Endothelial cell of umbilical vein (primary cell): ENCODE data around the gene CALML5. TPM values are rescaled to one million over a fixed set of nuclear protein-coding genes. Genes with fewer than 3 reads are reported as not detected.

ENCODE experiments used
- BruUV-seq: library from RNA; stranded (reverse); fragments of 400-500 nt; replicated peaks from 2 replicates; lab custom pipeline; 2021; lab: Mats Ljungman, UMichigan
- CTCF ChIA-PET: fragments of 300-600, 350-600 bp; sonication (Branson Sonifier 250); formaldehyde crosslinking; loops from one replicate; lab custom pipeline; 2021; ENCODE audit warnings: antibody characterized with exemption, inconsistent platforms; lab: Charles Lee
- POLR2A ChIA-PET: fragments of 300-600, 350-600 bp; sonication (Branson Sonifier 250); formaldehyde crosslinking; loops from one replicate; lab custom pipeline; 2021; ENCODE audit warnings: antibody characterized with exemption, inconsistent platforms; lab: Charles Lee
- DNase-seq: peaks from one replicate; pipeline ENCODE4 v3.0.0-alpha.2; 2011; ENCODE audit warnings: low read depth, low spot score
- FAIRE-seq: peaks from 2 replicates; lab custom pipeline; 2011; peaks lifted over from hg19 to GRCh38; lab: Jason Lieb, UNC
- H2AFZ ChIP-seq: 2 replicates; pipeline ENCODE4 v1.6.0; 2012; ENCODE audit warnings: low read depth, low read length, control low read depth, inconsistent platforms
- H3K27ac ChIP-seq: 2 replicates; pipeline ENCODE4 v1.5.1; 2011; ENCODE audit warnings: low read depth, mild to moderate bottlenecking, control low read depth, low read length, moderate library complexity; ENCODE audit not compliant: insufficient read depth
- H3K27me3 ChIP-seq, 2 experiments: 2 replicates each; pipeline versions ENCODE4 v1.6.0 to v1.6.1; 2011; ENCODE audit warnings: low read length in 2 of 2, mixed read lengths in 1 of 2; ENCODE audit not compliant: control insufficient read depth in 2 of 2, insufficient read depth in 2 of 2
- H3K36me3 ChIP-seq, 2 experiments: 2 replicates in 1 of 2; 3 replicates in 1 of 2; pipeline ENCODE4 v1.5.1; 2011; ENCODE audit warnings: low read length in 2 of 2, mild to moderate bottlenecking in 1 of 2, moderate library complexity in 1 of 2; ENCODE audit not compliant: control insufficient read depth in 2 of 2, insufficient read depth in 2 of 2; ENCODE audit errors: extremely low read depth in 1 of 2
- H3K4me1 ChIP-seq: 3 replicates; pipeline ENCODE4 v1.5.1; 2011; ENCODE audit warnings: mild to moderate bottlenecking, low read length; ENCODE audit not compliant: control insufficient read depth, insufficient read depth; ENCODE audit errors: extremely low read depth
- H3K4me2 ChIP-seq: 2 replicates; pipeline ENCODE4 v1.6.1; 2011; ENCODE audit warnings: low read length, control low read depth, mixed read lengths; ENCODE audit not compliant: insufficient read depth
- H3K4me3 ChIP-seq, 3 experiments: fragments of 200-600 bp in 1 of 3; sonication (generic), shearing (Covaris generic) in 1 of 3; replicated peaks in 1 of 3; 2 replicates each; pipeline ENCODE4 v1.5.1; 2011 to 2016; ENCODE audit warnings: control low read depth in 3 of 3, low read length in 3 of 3, mild to moderate bottlenecking in 2 of 3, inconsistent platforms in 1 of 3, low read depth in 1 of 3, moderate library complexity in 1 of 3; ENCODE audit not compliant: insufficient read depth in 1 of 3
- H3K79me2 ChIP-seq: 2 replicates; pipeline ENCODE4 v1.6.0; 2012; ENCODE audit warnings: low read length, inconsistent platforms; ENCODE audit not compliant: control insufficient read depth, insufficient read depth
- H3K9ac ChIP-seq: replicated peaks from 2 replicates; pipeline ENCODE3; 2011; ENCODE audit warnings: low read length, control low read depth; ENCODE audit not compliant: insufficient read depth; ENCODE audit errors: extremely low read depth
- H3K9me1 ChIP-seq: replicated peaks from 3 replicates; pipeline ENCODE4 v1.6.0; 2011; ENCODE audit warnings: mild to moderate bottlenecking, low read length; ENCODE audit not compliant: control insufficient read depth, insufficient read depth; ENCODE audit errors: extremely low read depth
- H3K9me3 ChIP-seq: replicated peaks from 2 replicates; pipeline ENCODE4 v1.5.1; 2012; ENCODE audit warnings: low read length, inconsistent platforms; ENCODE audit not compliant: control insufficient read depth, insufficient read depth
- H4K20me1 ChIP-seq: replicated peaks from 2 replicates; pipeline ENCODE3; 2011; ENCODE audit warnings: mild to moderate bottlenecking, low read length; ENCODE audit not compliant: control insufficient read depth, insufficient read depth; ENCODE audit errors: extremely low read depth
- JUN ChIP-seq: IDR thresholded peaks from 2 replicates; pipeline ENCODE4 v1.6.1; 2011; ENCODE audit warnings: borderline replicate concordance, low read depth; ENCODE audit not compliant: insufficient read length, insufficient read depth
- POLR2A ChIP-seq: IDR thresholded peaks from 2 replicates; pipeline ENCODE4 v1.6.1; 2012; ENCODE audit warnings: low read depth, mild to moderate bottlenecking, control low read depth, low read length
- dilution Hi-C: fragments of 300-500 bp; cut with MboI; formaldehyde crosslinking; loops from one replicate; pipeline ENCODE4 v1.15.0; 2019; ENCODE audit warnings: low sequenced_read_pairs; ENCODE audit not compliant: extremely low pct_ligation_motif_present
- intact Hi-C: fragments of 100-400 bp; cut with micrococcal nuclease; formaldehyde crosslinking; loops from one replicate; pipeline ENCODE4 v1.10.0; 2022
- polyA plus RNA-seq, 4 experiments: library from polyadenylated mRNA; depleted of rRNA in 3 of 4; stranded (reverse) in 3 of 4; unstranded in 1 of 4; fragments of >200 nt; gene quantifications; 2 replicates each; pipeline versions ENCODE4 v1.2.1 to v1.2.3, GENCODE V29; 2011 to 2012; ENCODE audit warnings: missing spikeins in 1 of 4
- total RNA-seq: library from RNA; stranded (reverse); gene quantifications from 2 replicates; pipeline ENCODE4 v1.2.3, GENCODE V29; 2021

The CALML5 gene
- total and polyA plus RNA-seq, 2 donors (not counting 3 experiments of a cell fraction or from before 2014, with no cell fraction given), result not detected

DNA sequence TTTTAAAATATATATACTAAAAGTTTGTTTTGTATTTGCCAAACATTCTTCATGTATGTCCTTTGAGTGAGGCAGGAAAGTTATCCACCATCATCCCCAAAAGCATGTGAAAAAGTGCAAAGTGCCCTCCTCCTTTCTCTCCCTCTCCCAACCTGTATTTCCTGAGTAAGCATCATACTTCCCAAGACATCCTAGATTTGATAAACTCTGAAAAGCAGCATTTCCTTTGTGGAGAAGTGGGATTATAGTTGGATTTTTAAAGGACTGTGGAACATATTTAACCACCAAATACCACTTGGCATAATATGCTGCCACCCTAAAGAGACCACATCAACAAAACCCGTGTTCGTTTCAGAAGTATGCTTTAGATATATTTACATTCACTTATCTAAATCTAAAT, 50.1 kb downstream of the CALML5 start:
- dilution Hi-C loops (no loop called here), intact Hi-C loops (loop anchor here (5.0 to 10.0 kb wide), 2 partner anchors 146 to 423 kb away; no protein-coding TSS in a partner anchor)
- Histone ChIP-seq H3K4me1 (peaks cover 35% of the 10 kb centered on the region), H3K9ac (peak overlapping the region; percentile 88), H3K4me3 (peak overlapping the region; percentile 10 to 89 (median 20)), H3K4me2 (peak overlapping the region; percentile 91), H3K9me1 (no peaks in the 10 kb centered on the region), H4K20me1 (no peaks in the 10 kb centered on the region), H3K9me3 (no peaks in the 10 kb centered on the region), H3K36me3 (peaks cover 5 to 14% of the 10 kb centered on the region in 2 experiments), H3K27ac (peak overlapping the region; percentile 50), H2AFZ (no peak overlapping the region), H3K79me2 (peaks cover 36% of the 10 kb centered on the region), H3K27me3 (no peaks in the 10 kb centered on the region)
- DNase-seq (peak; percentile 56), FAIRE-seq (no peak)
- TF ChIP-seq POLR2A (no peak), JUN (no peak)
- ChIA-PET POLR2A (no interaction called here), CTCF (interaction anchor here (10.4 kb wide), 1 partner anchor 175 kb away, joined by 309 read pairs; no protein-coding TSS in a partner anchor)
- BruUV-seq, result TSS peak; percentile 44

Other genes starting within 250 kb of the CALML5 start
- gene UCN3, start 134.6 kb downstream of the CALML5 start, total RNA-seq, result not detected in 2 replicates
- gene UCN3, start 134.6 kb downstream of the CALML5 start, polyA plus RNA-seq, result not detected in 2 replicates
- not detected in 2 replicates for gene TUBAL3, start 94.7 kb downstream of the CALML5 start, total RNA-seq
- gene TUBAL3, start 94.7 kb downstream of the CALML5 start, polyA plus RNA-seq, result not detected in 2 replicates
- gene NET1, start 87.0 kb downstream of the CALML5 start, total RNA-seq, result 40.2 and 46.3 TPM in 2 replicates
- 12.3 and 14.4 TPM in 2 replicates for gene NET1, start 87.0 kb downstream of the CALML5 start, polyA plus RNA-seq
- not detected in 2 replicates for gene CALML3, start 25.4 kb upstream of the CALML5 start, total RNA-seq
- not detected in 2 replicates for gene CALML3, start 25.4 kb upstream of the CALML5 start, polyA plus RNA-seq
- gene ASB13, start 167.0 kb upstream of the CALML5 start, total RNA-seq, result 7.3 and 7.9 TPM in 2 replicates
- gene ASB13, start 167.0 kb upstream of the CALML5 start, polyA plus RNA-seq, result 5.5 and 6.3 TPM in 2 replicates
- gene TASOR2, start 185.3 kb upstream of the CALML5 start, total RNA-seq, result 48.9 and 49.9 TPM in 2 replicates
- gene TASOR2, start 185.3 kb upstream of the CALML5 start, polyA plus RNA-seq, result 10.0 and 13.6 TPM in 2 replicates